ENCODE measurements around the gene ARFGAP3.
A peak's percentile ranks its signal among the peaks of the same experiment; 100 is the strongest.

Gene ARFGAP3

GRCh38 chr22:42780070-42780540, 77.0 kb downstream of the ARFGAP3 start:
- POLR2A ChIA-PET: no interaction called here
- Histone ChIP-seq H3K4me3 (ENCODE audit: low read depth, low read length) (no peak overlapping the region), H3K9me3 (ENCODE audit: control insufficient read depth, insufficient read depth, low read depth, low read length) (no peaks in the 10 kb centered on the region), H3K4me1 (ENCODE audit: control insufficient read depth, insufficient read depth, low read length) (no peaks in the 10 kb centered on the region), H3K36me3 (ENCODE audit: control insufficient read depth in 2 of 2, insufficient read depth in 1 of 2, low read length in 2 of 2) (no peaks in the 10 kb centered on the region), H3K27ac (ENCODE audit: extremely low read depth, low read depth, low read length) (no peak overlapping the region)
- CTCF ChIA-PET: interaction anchor here (0.7 to 3.1 kb wide), 18 partner anchors 16 to 1034 kb away, joined by 3 to 16 read pairs (median 4); no protein-coding TSS in a partner anchor
- TF ChIP-seq ZNF785 (tag by site-specific recombination; IDR thresholded peaks at IDR 0.05) (0 out of 2 replicates have a peak, but pooled peaks have one; percentile 43), ZNF398 (tag by site-specific recombination; IDR thresholded peaks at IDR 0.05) (no peak), IKZF3 (tag by site-specific recombination; IDR thresholded peaks at IDR 0.05) (peak; percentile 36; the same call in 1 of the 2 replicates), ZBTB17 (tag by site-specific recombination; IDR thresholded peaks at IDR 0.05) (peak; percentile 73), ZNF654 (tag by site-specific recombination; IDR thresholded peaks at IDR 0.05; ENCODE audit: low read depth) (peak; percentile 80), ZNF2 (tag by site-specific recombination; IDR thresholded peaks at IDR 0.05) (peak; percentile 100), GLI2 (tag by site-specific recombination; IDR thresholded peaks at IDR 0.05; ENCODE audit: borderline replicate concordance, low read depth) (no peak), CTCF (tag by site-specific recombination; IDR thresholded peaks at IDR 0.05) (peak; percentile 95), ZNF544 (tag by site-specific recombination; IDR thresholded peaks at IDR 0.05) (no peak), ZNF514 (tag by site-specific recombination; IDR thresholded peaks at IDR 0.05) (no peak), SCRT2 (tag by site-specific recombination; IDR thresholded peaks at IDR 0.05) (no peak), ZNF416 (tag by site-specific recombination; IDR thresholded peaks at IDR 0.05) (no peak), ELK4 (IDR thresholded peaks at IDR 0.05; ENCODE audit: borderline replicate concordance, low read depth, low read length) (no peak), SALL2 (tag by site-specific recombination; IDR thresholded peaks at IDR 0.05; ENCODE audit: borderline replicate concordance) (no peak), ZXDB (tag by site-specific recombination; IDR thresholded peaks at IDR 0.05) (0 out of 2 replicates have a peak, but pooled peaks have one; percentile 21), TRIM28 (IDR thresholded peaks at IDR 0.05; ENCODE audit: borderline replicate concordance, low read length) (peak; percentile 82; the same call in 1 of the 2 replicates), ZBTB48 (tag by site-specific recombination; IDR thresholded peaks at IDR 0.05) (0 out of 2 replicates have a peak, but pooled peaks have one; percentile 10), ZNF366 (tag by site-specific recombination; conservative IDR thresholded peaks at IDR 0.05) (peak; percentile 57), ZEB2 (tag by site-specific recombination; IDR thresholded peaks at IDR 0.05) (peak; percentile 31; the same call in 1 of the 2 replicates), ZNF19 (tag by site-specific recombination; IDR thresholded peaks at IDR 0.05; ENCODE audit: low read depth) (no peak), ZNF580 (tag by site-specific recombination; IDR thresholded peaks at IDR 0.05) (no peak), ZSCAN30 (tag by site-specific recombination; IDR thresholded peaks at IDR 0.05) (peak; percentile 57; the same call in 1 of the 2 replicates), ZNF341 (tag by site-specific recombination; IDR thresholded peaks at IDR 0.05; ENCODE audit: low read depth) (no peak), PBX3 (CRISPR knock-in tag; IDR thresholded peaks at IDR 0.05) (no peak), TCF7L2 (IDR thresholded peaks at IDR 0.05; ENCODE audit: borderline replicate concordance, low read depth, low read length) (no peak), ZNF202 (tag by site-specific recombination; IDR thresholded peaks at IDR 0.05; ENCODE audit: borderline replicate concordance) (no peak), SP7 (tag by site-specific recombination; IDR thresholded peaks at IDR 0.05) (peak; percentile 50)
- TF ChIP-seq, protein P1, sequence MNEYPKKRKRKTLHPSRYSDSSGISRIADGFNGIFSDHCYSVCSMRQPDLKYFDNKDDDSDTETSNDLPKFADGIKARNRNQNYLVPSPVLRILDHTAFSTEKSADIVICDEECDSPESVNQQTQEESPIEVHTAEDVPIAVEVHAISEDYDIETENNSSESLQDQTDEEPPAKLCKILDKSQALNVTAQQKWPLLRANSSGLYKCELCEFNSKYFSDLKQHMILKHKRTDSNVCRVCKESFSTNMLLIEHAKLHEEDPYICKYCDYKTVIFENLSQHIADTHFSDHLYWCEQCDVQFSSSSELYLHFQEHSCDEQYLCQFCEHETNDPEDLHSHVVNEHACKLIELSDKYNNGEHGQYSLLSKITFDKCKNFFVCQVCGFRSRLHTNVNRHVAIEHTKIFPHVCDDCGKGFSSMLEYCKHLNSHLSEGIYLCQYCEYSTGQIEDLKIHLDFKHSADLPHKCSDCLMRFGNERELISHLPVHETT (tag by site-specific recombination; IDR thresholded peaks at IDR 0.05): no peak
- TF ChIP-seq, protein P2, sequence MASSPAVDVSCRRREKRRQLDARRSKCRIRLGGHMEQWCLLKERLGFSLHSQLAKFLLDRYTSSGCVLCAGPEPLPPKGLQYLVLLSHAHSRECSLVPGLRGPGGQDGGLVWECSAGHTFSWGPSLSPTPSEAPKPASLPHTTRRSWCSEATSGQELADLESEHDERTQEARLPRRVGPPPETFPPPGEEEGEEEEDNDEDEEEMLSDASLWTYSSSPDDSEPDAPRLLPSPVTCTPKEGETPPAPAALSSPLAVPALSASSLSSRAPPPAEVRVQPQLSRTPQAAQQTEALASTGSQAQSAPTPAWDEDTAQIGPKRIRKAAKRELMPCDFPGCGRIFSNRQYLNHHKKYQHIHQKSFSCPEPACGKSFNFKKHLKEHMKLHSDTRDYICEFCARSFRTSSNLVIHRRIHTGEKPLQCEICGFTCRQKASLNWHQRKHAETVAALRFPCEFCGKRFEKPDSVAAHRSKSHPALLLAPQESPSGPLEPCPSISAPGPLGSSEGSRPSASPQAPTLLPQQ (tag by site-specific recombination; IDR thresholded peaks at IDR 0.05): 0 out of 2 replicates have a peak, but pooled peaks have one; percentile 14
